GM15510 (cell line): ENCODE results near the gene ADK.

Experiments
- POLR2A ChIP-seq: IDR thresholded peaks from 3 replicates; pipeline ENCODE4 v1.6.1; 2011; ENCODE audit warnings: borderline replicate concordance; ENCODE audit not compliant: insufficient read length; ENCODE audit errors: extremely low read depth

ADK gene

GRCh38 chr10:74525885-74526284, 374.9 kb downstream of the ADK start:
- TF ChIP-seq POLR2A, result no peak

- no peak for TF ChIP-seq POLR2A
Observed at GRCh38 chr10:74529205-74529604, 378.2 kb downstream of the ADK start.

- no peak for TF ChIP-seq POLR2A
Observed at GRCh38 chr10:74530981-74531380, 380.0 kb downstream of the ADK start.

- TF ChIP-seq POLR2A, result no peak
Observed at GRCh38 chr10:74539317-74539716, 388.3 kb downstream of the ADK start.

GRCh38 chr10:74541375-74541774, 390.4 kb downstream of the ADK start:
- TF ChIP-seq POLR2A, result no peak

GRCh38 chr10:74542077-74542476, 391.1 kb downstream of the ADK start:
- no peak for TF ChIP-seq POLR2A

GRCh38 chr10:74543276-74543675, 392.3 kb downstream of the ADK start:
- no peak for TF ChIP-seq POLR2A

GRCh38 chr10:74544106-74544505, 393.1 kb downstream of the ADK start:
- TF ChIP-seq POLR2A, result no peak

- TF ChIP-seq POLR2A, result no peak
Observed at GRCh38 chr10:74548676-74549075, 397.7 kb downstream of the ADK start.

GRCh38 chr10:74556072-74556705, 405.2 kb downstream of the ADK start:
- TF ChIP-seq POLR2A, result no peak

- TF ChIP-seq POLR2A, result no peak
Observed at GRCh38 chr10:74557098-74557497, 406.1 kb downstream of the ADK start.

GRCh38 chr10:74558403-74558802, 407.4 kb downstream of the ADK start:
- no peak for TF ChIP-seq POLR2A

GRCh38 chr10:74558897-74559296, 407.9 kb downstream of the ADK start:
- no peak for TF ChIP-seq POLR2A

GRCh38 chr10:74575191-74575720, 424.2 kb downstream of the ADK start:
- TF ChIP-seq POLR2A, result no peak

GRCh38 chr10:74575912-74576311, 424.9 kb downstream of the ADK start:
- TF ChIP-seq POLR2A, result no peak

- TF ChIP-seq POLR2A, result no peak
Observed at GRCh38 chr10:74576586-74576985, 425.6 kb downstream of the ADK start.
